Endothelial cell of umbilical vein (primary cell): ENCODE data around the gene EML1. TPM values are rescaled to one million over a fixed set of nuclear protein-coding genes. Genes with fewer than 3 reads are reported as not detected.

Experiments
- BruUV-seq: library from RNA; stranded (reverse); fragments of 400-500 nt; replicated peaks from 2 replicates; lab custom pipeline; 2021; lab: Mats Ljungman, UMichigan
- CTCF ChIA-PET: fragments of 300-600, 350-600 bp; sonication (Branson Sonifier 250); formaldehyde crosslinking; loops from one replicate; lab custom pipeline; 2021; ENCODE audit warnings: antibody characterized with exemption, inconsistent platforms; lab: Charles Lee
- POLR2A ChIA-PET: fragments of 300-600, 350-600 bp; sonication (Branson Sonifier 250); formaldehyde crosslinking; loops from one replicate; lab custom pipeline; 2021; ENCODE audit warnings: antibody characterized with exemption, inconsistent platforms; lab: Charles Lee
- DNase-seq: peaks from one replicate; pipeline ENCODE4 v3.0.0-alpha.2; 2011; ENCODE audit warnings: low read depth, low spot score
- FAIRE-seq: peaks from 2 replicates; lab custom pipeline; 2011; peaks lifted over from hg19 to GRCh38; lab: Jason Lieb, UNC
- H2AFZ ChIP-seq: 2 replicates; pipeline ENCODE4 v1.6.0; 2012; ENCODE audit warnings: low read depth, low read length, control low read depth, inconsistent platforms
- H3K27ac ChIP-seq: 2 replicates; pipeline ENCODE4 v1.5.1; 2011; ENCODE audit warnings: low read depth, mild to moderate bottlenecking, control low read depth, low read length, moderate library complexity; ENCODE audit not compliant: insufficient read depth
- H3K27me3 ChIP-seq, 2 experiments: 2 replicates each; pipeline versions ENCODE4 v1.6.0 to v1.6.1; 2011; ENCODE audit warnings: low read length in 2 of 2, mixed read lengths in 1 of 2; ENCODE audit not compliant: control insufficient read depth in 2 of 2, insufficient read depth in 2 of 2
- H3K36me3 ChIP-seq, 2 experiments: 2 replicates in 1 of 2; 3 replicates in 1 of 2; pipeline ENCODE4 v1.5.1; 2011; ENCODE audit warnings: low read length in 2 of 2, mild to moderate bottlenecking in 1 of 2, moderate library complexity in 1 of 2; ENCODE audit not compliant: control insufficient read depth in 2 of 2, insufficient read depth in 2 of 2; ENCODE audit errors: extremely low read depth in 1 of 2
- H3K4me1 ChIP-seq: 3 replicates; pipeline ENCODE4 v1.5.1; 2011; ENCODE audit warnings: mild to moderate bottlenecking, low read length; ENCODE audit not compliant: control insufficient read depth, insufficient read depth; ENCODE audit errors: extremely low read depth
- H3K4me2 ChIP-seq: 2 replicates; pipeline ENCODE4 v1.6.1; 2011; ENCODE audit warnings: low read length, control low read depth, mixed read lengths; ENCODE audit not compliant: insufficient read depth
- H3K4me3 ChIP-seq, 3 experiments: fragments of 200-600 bp in 1 of 3; sonication (generic), shearing (Covaris generic) in 1 of 3; replicated peaks in 1 of 3; 2 replicates each; pipeline ENCODE4 v1.5.1; 2011 to 2016; ENCODE audit warnings: control low read depth in 3 of 3, low read length in 3 of 3, mild to moderate bottlenecking in 2 of 3, inconsistent platforms in 1 of 3, low read depth in 1 of 3, moderate library complexity in 1 of 3; ENCODE audit not compliant: insufficient read depth in 1 of 3
- H3K79me2 ChIP-seq: 2 replicates; pipeline ENCODE4 v1.6.0; 2012; ENCODE audit warnings: low read length, inconsistent platforms; ENCODE audit not compliant: control insufficient read depth, insufficient read depth
- H3K9ac ChIP-seq: replicated peaks from 2 replicates; pipeline ENCODE3; 2011; ENCODE audit warnings: low read length, control low read depth; ENCODE audit not compliant: insufficient read depth; ENCODE audit errors: extremely low read depth
- H3K9me1 ChIP-seq: replicated peaks from 3 replicates; pipeline ENCODE4 v1.6.0; 2011; ENCODE audit warnings: mild to moderate bottlenecking, low read length; ENCODE audit not compliant: control insufficient read depth, insufficient read depth; ENCODE audit errors: extremely low read depth
- H3K9me3 ChIP-seq: replicated peaks from 2 replicates; pipeline ENCODE4 v1.5.1; 2012; ENCODE audit warnings: low read length, inconsistent platforms; ENCODE audit not compliant: control insufficient read depth, insufficient read depth
- H4K20me1 ChIP-seq: replicated peaks from 2 replicates; pipeline ENCODE3; 2011; ENCODE audit warnings: mild to moderate bottlenecking, low read length; ENCODE audit not compliant: control insufficient read depth, insufficient read depth; ENCODE audit errors: extremely low read depth
- EZH2 ChIP-seq: IDR thresholded peaks from 2 replicates; pipeline ENCODE4 v1.6.1; 2012; ENCODE audit warnings: borderline replicate concordance, low read depth, mild to moderate bottlenecking, moderate library complexity, low read length, inconsistent platforms; ENCODE audit not compliant: severe bottlenecking
- FOS ChIP-seq: IDR thresholded peaks from 2 replicates; pipeline ENCODE4 v1.6.1; 2011; ENCODE audit warnings: mild to moderate bottlenecking, low read length, moderate library complexity, borderline replicate concordance; ENCODE audit not compliant: insufficient read depth
- GATA2 ChIP-seq: IDR thresholded peaks from 2 replicates; pipeline ENCODE4 v1.7.0; 2011; ENCODE audit warnings: low read depth, mild to moderate bottlenecking, moderate library complexity, mixed read lengths, low read length; ENCODE audit not compliant: insufficient read length, insufficient read depth
- JUN ChIP-seq: IDR thresholded peaks from 2 replicates; pipeline ENCODE4 v1.6.1; 2011; ENCODE audit warnings: borderline replicate concordance, low read depth; ENCODE audit not compliant: insufficient read length, insufficient read depth
- MYC ChIP-seq: IDR thresholded peaks from one replicate; pipeline ENCODE4 v1.6.1; 2011; ENCODE audit warnings: mild to moderate bottlenecking, low read depth, low read length
- POLR2A ChIP-seq: IDR thresholded peaks from 2 replicates; pipeline ENCODE4 v1.6.1; 2012; ENCODE audit warnings: low read depth, mild to moderate bottlenecking, control low read depth, low read length
- POLR2AphosphoS5 ChIP-seq: IDR thresholded peaks from 2 replicates; pipeline ENCODE4 v1.6.1; 2012; ENCODE audit warnings: low read depth, mild to moderate bottlenecking, control low read depth, low read length, moderate library complexity; ENCODE audit not compliant: insufficient read depth
- dilution Hi-C: fragments of 300-500 bp; cut with MboI; formaldehyde crosslinking; loops from one replicate; pipeline ENCODE4 v1.15.0; 2019; ENCODE audit warnings: low sequenced_read_pairs; ENCODE audit not compliant: extremely low pct_ligation_motif_present
- intact Hi-C: fragments of 100-400 bp; cut with micrococcal nuclease; formaldehyde crosslinking; loops from one replicate; pipeline ENCODE4 v1.10.0; 2022
- polyA plus RNA-seq, 4 experiments: library from polyadenylated mRNA; depleted of rRNA in 3 of 4; stranded (reverse) in 3 of 4; unstranded in 1 of 4; fragments of >200 nt; gene quantifications; 2 replicates each; pipeline versions ENCODE4 v1.2.1 to v1.2.3, GENCODE V29; 2011 to 2012; ENCODE audit warnings: missing spikeins in 1 of 4
- total RNA-seq: library from RNA; stranded (reverse); gene quantifications from 2 replicates; pipeline ENCODE4 v1.2.3, GENCODE V29; 2021
- TF ChIP-seq, protein P1 (sequence below): IDR thresholded peaks from 2 replicates; pipeline ENCODE4 v1.6.1; 2011; ENCODE audit not compliant: insufficient read depth, insufficient read length
- TF ChIP-seq, protein P2 (sequence below), 2 donors: IDR thresholded peaks; 1 replicate in 1 of 2; 2 replicates in 1 of 2; pipeline ENCODE4 v1.5.1; 2011; ENCODE audit warnings: low read length in 2 of 2, mild to moderate bottlenecking in 2 of 2, moderate library complexity in 2 of 2, control low read depth in 1 of 2, inconsistent platforms in 1 of 2, low read depth in 1 of 2; ENCODE audit not compliant: insufficient read depth in 1 of 2; ENCODE audit errors: extremely low read depth in 1 of 2

Gene EML1
- total and polyA plus RNA-seq, 2 donors (not counting 3 experiments of a cell fraction or from before 2014, with no cell fraction given) = 22.9 to 33.0 TPM

DNA sequence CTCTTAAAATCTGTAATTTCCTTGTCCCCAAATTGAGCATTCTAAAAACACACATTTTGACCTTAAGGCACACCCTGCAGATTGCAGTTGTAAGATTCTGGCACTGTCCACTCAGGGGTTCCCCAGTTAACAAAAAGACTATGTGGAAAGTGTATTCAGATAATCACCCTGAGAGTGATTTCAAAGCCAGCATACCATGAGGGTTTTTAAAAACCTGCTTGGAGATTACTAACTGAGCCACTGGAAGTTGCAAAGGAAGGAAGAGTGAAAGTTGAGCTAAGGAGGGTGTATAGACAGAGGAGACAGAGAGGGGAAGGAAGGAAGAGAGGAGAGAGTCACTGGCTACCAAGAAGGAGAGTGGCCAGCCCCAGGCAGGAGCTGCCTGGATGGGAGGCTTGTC lies 82.6 kb downstream of the EML1 start:
- intact Hi-C loops = no loop called here
- ChIA-PET POLR2A (interaction anchor here (0.6 kb wide), 1 partner anchor 51 kb away, joined by 3 read pairs; no protein-coding TSS in a partner anchor), CTCF (interaction anchor here (1.2 to 3.8 kb wide), 2 partner anchors 24 to 145 kb away, joined by 4 to 17 read pairs; no protein-coding TSS in a partner anchor)
- no peaks in the 10 kb centered on the region for H3K9me3 ChIP-seq
- no peak overlapping the region for H3K4me3 ChIP-seq
- H3K27me3 ChIP-seq = no peaks in the 10 kb centered on the region
- peaks cover 0 to 4% of the 10 kb centered on the region in 2 experiments for H3K36me3 ChIP-seq
- DNase-seq (no peak), FAIRE-seq (no peak)
- no peak overlapping the region for H3K4me2 ChIP-seq
- no peak overlapping the region for H2AFZ ChIP-seq
- dilution Hi-C loops = no loop called here
- H3K79me2 ChIP-seq = no peaks in the 10 kb centered on the region
- no TSS peak for BruUV-seq
- no peaks in the 10 kb centered on the region for H4K20me1 ChIP-seq
- no peak overlapping the region for H3K9ac ChIP-seq
- no peak overlapping the region for H3K27ac ChIP-seq
- no peaks in the 10 kb centered on the region for H3K9me1 ChIP-seq
- TF ChIP-seq GATA2 (no peak), JUN (no peak), MYC (no peak), EZH2 (no peak), POLR2A (no peak), FOS (no peak), POLR2AphosphoS5 (no peak)
- TF ChIP-seq, protein P1, sequence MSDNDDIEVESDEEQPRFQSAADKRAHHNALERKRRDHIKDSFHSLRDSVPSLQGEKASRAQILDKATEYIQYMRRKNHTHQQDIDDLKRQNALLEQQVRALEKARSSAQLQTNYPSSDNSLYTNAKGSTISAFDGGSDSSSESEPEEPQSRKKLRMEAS = no peak
- TF ChIP-seq, protein P2, sequence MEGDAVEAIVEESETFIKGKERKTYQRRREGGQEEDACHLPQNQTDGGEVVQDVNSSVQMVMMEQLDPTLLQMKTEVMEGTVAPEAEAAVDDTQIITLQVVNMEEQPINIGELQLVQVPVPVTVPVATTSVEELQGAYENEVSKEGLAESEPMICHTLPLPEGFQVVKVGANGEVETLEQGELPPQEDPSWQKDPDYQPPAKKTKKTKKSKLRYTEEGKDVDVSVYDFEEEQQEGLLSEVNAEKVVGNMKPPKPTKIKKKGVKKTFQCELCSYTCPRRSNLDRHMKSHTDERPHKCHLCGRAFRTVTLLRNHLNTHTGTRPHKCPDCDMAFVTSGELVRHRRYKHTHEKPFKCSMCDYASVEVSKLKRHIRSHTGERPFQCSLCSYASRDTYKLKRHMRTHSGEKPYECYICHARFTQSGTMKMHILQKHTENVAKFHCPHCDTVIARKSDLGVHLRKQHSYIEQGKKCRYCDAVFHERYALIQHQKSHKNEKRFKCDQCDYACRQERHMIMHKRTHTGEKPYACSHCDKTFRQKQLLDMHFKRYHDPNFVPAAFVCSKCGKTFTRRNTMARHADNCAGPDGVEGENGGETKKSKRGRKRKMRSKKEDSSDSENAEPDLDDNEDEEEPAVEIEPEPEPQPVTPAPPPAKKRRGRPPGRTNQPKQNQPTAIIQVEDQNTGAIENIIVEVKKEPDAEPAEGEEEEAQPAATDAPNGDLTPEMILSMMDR (IDR thresholded peaks at IDR 0.05; ENCODE audit: extremely low read depth in 1 of 2, insufficient read depth in 1 of 2, low read depth in 1 of 2, low read length in 2 of 2) = no peak
- H3K4me1 ChIP-seq = no peaks in the 10 kb centered on the region
